ENCODE data around the gene KLC1.

Gene KLC1

DNA sequence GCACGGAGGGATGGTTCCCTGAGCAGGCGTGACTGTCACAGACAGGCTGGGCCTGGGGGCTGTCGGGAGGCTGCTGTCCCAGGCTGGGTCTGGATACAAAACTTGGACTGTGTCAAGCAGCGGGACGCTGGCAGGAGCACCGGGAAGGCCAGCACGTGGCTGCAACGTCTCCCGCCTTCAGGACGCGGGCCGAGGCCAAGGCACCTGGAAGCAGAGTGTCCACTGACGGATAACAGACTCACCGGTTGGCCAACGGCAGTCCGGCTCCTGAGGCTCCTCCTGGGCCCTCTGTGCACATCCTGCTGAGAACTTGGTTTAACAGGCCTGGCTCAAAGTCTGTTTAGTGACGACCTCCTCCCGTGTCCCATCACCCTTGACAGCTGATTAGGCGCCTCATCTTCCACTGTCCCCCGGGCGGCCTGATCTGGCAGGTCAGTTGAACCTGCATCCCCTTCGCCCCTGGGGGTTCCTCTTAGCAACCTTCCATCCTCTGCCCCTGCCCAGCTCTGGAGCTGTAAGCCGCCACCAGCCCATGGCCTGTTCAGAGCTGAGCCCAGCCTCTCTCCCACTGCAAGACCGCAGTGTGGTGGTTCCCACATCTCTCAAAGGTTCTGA is 83.7 kb downstream of the KLC1 start:
- DNase-seq (ENCODE audit: low spot score): no peak
- no peak for TF ChIP-seq CTCF (IDR thresholded peaks at IDR 0.05; ENCODE audit: extremely low read depth, missing control alignments)

DNA sequence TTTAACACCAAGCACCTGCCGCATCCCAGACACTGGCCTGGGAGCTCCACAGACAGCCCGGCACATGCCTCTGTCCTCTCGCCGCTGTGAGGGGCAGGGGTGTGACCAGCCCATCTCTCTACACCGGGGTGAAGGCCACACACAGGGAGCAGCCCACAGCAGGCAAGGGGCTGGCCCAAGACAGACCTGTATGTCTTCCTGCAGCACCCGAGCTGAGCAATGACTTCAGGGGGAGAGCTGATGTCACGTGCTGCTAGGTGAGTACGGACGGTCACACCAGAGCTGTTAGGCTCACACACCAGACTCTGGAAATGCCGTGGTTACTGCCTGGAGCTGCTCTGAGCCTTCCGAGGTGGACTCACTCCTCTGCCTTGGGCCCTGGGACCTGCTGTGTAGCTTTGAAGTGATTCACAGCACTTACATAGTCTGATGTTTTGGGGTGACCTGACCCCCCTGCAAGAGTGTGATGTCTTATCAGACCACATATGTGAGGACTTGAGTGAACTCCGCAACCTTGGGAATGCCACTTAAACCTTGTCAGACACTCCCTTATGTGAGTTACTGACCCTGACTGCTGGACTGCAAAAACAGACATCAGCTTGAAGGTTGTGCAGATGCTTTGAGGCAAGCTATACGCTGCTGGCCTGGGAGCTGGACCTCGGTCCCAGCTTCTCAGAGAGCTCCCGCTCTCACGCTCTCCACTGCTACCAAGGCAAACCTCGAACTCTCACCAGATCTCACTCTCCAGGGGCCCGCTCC is 84.5 kb downstream of the KLC1 start:
- DNase-seq (ENCODE audit: low spot score): no peak
- TF ChIP-seq CTCF (IDR thresholded peaks at IDR 0.05; ENCODE audit: extremely low read depth, missing control alignments): no peak

GRCh38 chr14:103714063-103714724 is 85.2 kb downstream of the KLC1 start:
- no peak for TF ChIP-seq CTCF (IDR thresholded peaks at IDR 0.05; ENCODE audit: extremely low read depth, missing control alignments)

DNA sequence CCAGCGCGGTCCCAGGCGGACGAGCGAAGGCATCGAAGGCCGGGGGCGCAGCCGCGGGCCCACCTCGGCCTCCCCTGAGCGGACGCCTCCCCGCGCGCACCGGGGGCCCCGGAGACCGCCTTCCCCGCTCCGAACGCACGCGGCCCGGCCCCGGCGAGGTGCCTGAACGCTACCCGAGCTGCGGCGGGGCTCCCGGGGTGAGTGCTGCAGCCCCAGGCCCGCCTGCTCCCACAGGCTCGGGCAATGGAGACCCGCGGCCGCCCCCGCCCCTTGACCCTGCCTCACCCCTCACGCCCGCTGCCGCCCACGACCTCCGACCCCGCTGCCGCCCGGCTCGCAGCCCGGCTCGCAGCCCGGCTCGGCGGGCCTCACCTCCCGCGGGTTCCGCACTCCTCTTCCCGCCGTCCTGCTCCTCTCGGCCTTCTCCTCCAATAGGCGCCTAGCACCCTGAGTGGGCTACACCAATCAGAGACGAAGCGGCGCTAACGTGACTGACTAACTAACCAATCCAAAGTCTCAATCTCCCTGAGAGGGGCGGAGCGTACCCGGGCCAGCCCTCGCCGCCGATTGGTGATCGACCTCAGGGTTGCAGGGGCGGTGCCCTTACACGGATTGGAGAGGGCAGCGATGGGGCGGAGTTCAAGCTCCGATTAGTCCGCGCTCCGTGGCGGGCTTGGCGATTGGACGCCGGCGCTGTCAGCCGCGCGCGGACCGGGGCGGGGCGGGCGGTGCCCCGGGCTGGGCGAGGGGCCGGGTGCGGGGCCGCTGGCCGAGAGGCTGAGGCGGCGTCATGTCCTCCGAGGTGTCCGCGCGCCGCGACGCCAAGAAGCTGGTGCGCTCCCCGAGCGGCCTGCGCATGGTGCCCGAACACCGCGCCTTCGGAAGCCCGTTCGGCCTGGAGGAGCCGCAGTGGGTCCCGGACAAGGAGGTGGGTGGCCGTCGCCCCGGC is 86.3 kb downstream of the KLC1 start, which contains the start of the genes XRCC3 and ZFYVE21:
Gene XRCC3 (minus strand): TSS at position 400 of the 949 bp plus-strand sequence. CDS start 4,364 bp downstream, outside the sequence.
Gene ZFYVE21 (plus strand): TSS at position 759 of the 949 bp plus-strand sequence. CDS start 32 bp downstream, at position 791.
- DNase-seq (ENCODE audit: low spot score): peak; percentile 100
- TF ChIP-seq CTCF (IDR thresholded peaks at IDR 0.05; ENCODE audit: extremely low read depth, missing control alignments): no peak

More at GRCh38 chr14:103714063-103714724, 85.2 kb downstream of the KLC1 start:
- no peak for DNase-seq (ENCODE audit: low spot score)

- no peak for TF ChIP-seq CTCF (IDR thresholded peaks at IDR 0.05; ENCODE audit: extremely low read depth, missing control alignments)
Observed at GRCh38 chr14:103716091-103716801, 87.2 kb downstream of the KLC1 start.

GRCh38 chr14:103716899-103717411 is 87.9 kb downstream of the KLC1 start:
- no peak for TF ChIP-seq CTCF (IDR thresholded peaks at IDR 0.05; ENCODE audit: extremely low read depth, missing control alignments)
- DNase-seq (ENCODE audit: low spot score): no peak

More at GRCh38 chr14:103716091-103716801, 87.2 kb downstream of the KLC1 start:
- DNase-seq (ENCODE audit: low spot score): peak; percentile 75
